Vagina (tissue), 2 donors: ENCODE data around the gene PIEZO1. TPM values are rescaled to one million over a fixed set of nuclear protein-coding genes. Genes with fewer than 3 reads are reported as not detected.

Source experiments
- DNase-seq, 2 donors: peaks; one replicate each; pipeline ENCODE4 v3.0.0-alpha.2; 2017; ENCODE audit errors: extremely low spot score in 2 of 2
- H3K27ac ChIP-seq: fragments of 200-600 bp; sonication (generic); one replicate; pipeline ENCODE4 v1.5.1; 2019
- H3K27me3 ChIP-seq: fragments of 200-600 bp; sonication (generic); one replicate; pipeline ENCODE4 v1.5.1; 2019
- H3K36me3 ChIP-seq, 2 donors: fragments of 200-600 bp; sonication (generic); one replicate each; pipeline ENCODE4 v1.5.1; 2017 to 2019
- H3K4me1 ChIP-seq: fragments of 200-600 bp; sonication (generic); one replicate; pipeline ENCODE4 v1.5.1; 2019
- H3K4me3 ChIP-seq, 2 donors: fragments of 200-600 bp; sonication (generic); 1 replicate in 1 of 2; 2 replicates in 1 of 2; pipeline ENCODE4 v1.5.1; 2016 to 2019
- H3K9me3 ChIP-seq: fragments of 200-600 bp; sonication (generic); one replicate; pipeline ENCODE4 v1.5.1; 2019
- POLR2A ChIP-seq, 2 donors: fragments of 450-650 bp; IDR thresholded peaks; one replicate each; pipeline ENCODE4 v1.6.1; 2017; ENCODE audit warnings: antibody characterized with exemption in 2 of 2, mild to moderate bottlenecking in 2 of 2, moderate library complexity in 2 of 2
- POLR2AphosphoS5 ChIP-seq, 2 donors: sonication (generic); formaldehyde crosslinking; IDR thresholded peaks; one replicate each; pipeline ENCODE4 v1.9.0; 2017; ENCODE audit warnings: antibody characterized with exemption in 2 of 2, mild to moderate bottlenecking in 2 of 2, low read depth in 1 of 2; ENCODE audit not compliant: insufficient read depth in 1 of 2
- intact Hi-C: fragments of 100-400 bp; cut with DNase I; formaldehyde crosslinking; loops from one replicate; pipeline ENCODE4 v1.15.1; 2023
- total RNA-seq: library from RNA; depleted of rRNA; stranded (reverse); fragments of >200 nt; gene quantifications from one replicate; pipeline ENCODE4 v1.2.3, GENCODE V29; 2016
- TF ChIP-seq, protein P1 (sequence below), 3 experiments: fragments of 450-650 bp in 2 of 3; fragments of 200-600 bp in 1 of 3; sonication (generic) in 1 of 3; IDR thresholded peaks; one replicate each; pipeline ENCODE4 v1.5.1; 2017 to 2019; ENCODE audit warnings: antibody characterized with exemption in 3 of 3, mild to moderate bottlenecking in 2 of 3, moderate library complexity in 2 of 3

PIEZO1 gene
- total RNA-seq, 1 donor from 2014 or later: 184 TPM

GRCh38 chr16:88830783-88831182, 45.8 kb upstream of the PIEZO1 start:
- intact Hi-C loops: no loop called here
- Histone ChIP-seq H3K4me3 (no peak overlapping the region), H3K36me3 (peaks cover 0 to 9% of the 10 kb centered on the region in 2 donors), H3K27me3 (no peaks in the 10 kb centered on the region), H3K9me3 (no peaks in the 10 kb centered on the region), H3K4me1 (peaks cover 4% of the 10 kb centered on the region), H3K27ac (no peak overlapping the region)
- no peak for DNase-seq
- TF ChIP-seq, protein P1, sequence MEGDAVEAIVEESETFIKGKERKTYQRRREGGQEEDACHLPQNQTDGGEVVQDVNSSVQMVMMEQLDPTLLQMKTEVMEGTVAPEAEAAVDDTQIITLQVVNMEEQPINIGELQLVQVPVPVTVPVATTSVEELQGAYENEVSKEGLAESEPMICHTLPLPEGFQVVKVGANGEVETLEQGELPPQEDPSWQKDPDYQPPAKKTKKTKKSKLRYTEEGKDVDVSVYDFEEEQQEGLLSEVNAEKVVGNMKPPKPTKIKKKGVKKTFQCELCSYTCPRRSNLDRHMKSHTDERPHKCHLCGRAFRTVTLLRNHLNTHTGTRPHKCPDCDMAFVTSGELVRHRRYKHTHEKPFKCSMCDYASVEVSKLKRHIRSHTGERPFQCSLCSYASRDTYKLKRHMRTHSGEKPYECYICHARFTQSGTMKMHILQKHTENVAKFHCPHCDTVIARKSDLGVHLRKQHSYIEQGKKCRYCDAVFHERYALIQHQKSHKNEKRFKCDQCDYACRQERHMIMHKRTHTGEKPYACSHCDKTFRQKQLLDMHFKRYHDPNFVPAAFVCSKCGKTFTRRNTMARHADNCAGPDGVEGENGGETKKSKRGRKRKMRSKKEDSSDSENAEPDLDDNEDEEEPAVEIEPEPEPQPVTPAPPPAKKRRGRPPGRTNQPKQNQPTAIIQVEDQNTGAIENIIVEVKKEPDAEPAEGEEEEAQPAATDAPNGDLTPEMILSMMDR (IDR thresholded peaks at IDR 0.05): no peak
- no peak for TF ChIP-seq POLR2AphosphoS5 (IDR thresholded peaks at IDR 0.05; ENCODE audit: insufficient read depth in 1 of 2, low read depth in 1 of 2)

DNA sequence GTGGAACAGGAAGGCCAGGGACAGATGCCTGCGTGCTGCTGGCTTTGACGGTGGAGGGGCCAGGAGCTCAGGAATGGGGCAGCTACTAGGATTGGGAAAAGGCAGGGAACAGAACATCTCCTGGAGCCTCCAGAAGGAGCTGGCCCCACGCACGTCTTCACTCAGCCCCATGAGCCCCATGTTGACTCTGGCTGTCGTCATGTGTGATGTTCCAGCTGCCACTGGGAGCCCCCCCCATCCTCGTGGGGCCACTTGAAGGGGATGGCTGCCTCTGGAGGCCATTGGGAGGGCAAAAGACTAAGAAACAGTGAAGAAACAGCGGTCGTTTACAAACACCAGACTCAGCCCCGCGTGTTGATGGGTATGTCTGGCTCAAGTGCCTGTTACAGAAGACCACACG, 45.2 kb upstream of the PIEZO1 start:
- DNase-seq: no peak
- TF ChIP-seq, protein P1 (IDR thresholded peaks at IDR 0.05): no peak
- TF ChIP-seq POLR2A (IDR thresholded peaks at IDR 0.05): no peak
- TF ChIP-seq POLR2AphosphoS5 (IDR thresholded peaks at IDR 0.05; ENCODE audit: insufficient read depth in 1 of 2, low read depth in 1 of 2): peak in 1 of 2 donors; percentile 78
- H3K27ac ChIP-seq: no peak overlapping the region
- no peak overlapping the region for H3K4me3 ChIP-seq
- H3K27me3 ChIP-seq: no peaks in the 10 kb centered on the region
- H3K4me1 ChIP-seq: peaks cover 4% of the 10 kb centered on the region
- H3K9me3 ChIP-seq: no peaks in the 10 kb centered on the region
- H3K36me3 ChIP-seq: peaks cover 0 to 9% of the 10 kb centered on the region in 2 donors
- intact Hi-C loops: no loop called here

DNA sequence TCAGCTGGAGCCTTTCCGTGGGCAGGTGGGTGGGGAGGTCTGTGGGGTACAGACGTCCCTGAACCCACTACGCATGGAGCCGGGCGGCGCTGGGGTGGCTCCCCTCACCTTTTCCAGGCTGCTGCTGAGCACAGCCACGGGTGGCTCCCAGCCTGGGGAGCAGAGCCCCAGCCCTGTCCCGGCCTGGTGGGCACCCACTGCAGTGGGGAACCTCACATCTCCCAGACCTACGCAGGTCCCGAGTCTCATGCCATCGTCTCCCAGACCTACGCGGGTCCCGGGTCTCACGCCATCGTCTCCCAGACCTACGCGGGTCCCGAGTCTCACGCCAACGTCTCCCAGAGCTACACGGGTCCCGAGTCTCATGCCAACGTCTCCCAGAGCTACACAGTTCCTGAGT, 43.7 kb upstream of the PIEZO1 start:
- TF ChIP-seq, protein P1 (IDR thresholded peaks at IDR 0.05): no peak
- TF ChIP-seq POLR2A (IDR thresholded peaks at IDR 0.05) (no peak), POLR2AphosphoS5 (IDR thresholded peaks at IDR 0.05; ENCODE audit: insufficient read depth in 1 of 2, low read depth in 1 of 2) (no peak)
- peaks cover 0 to 20% of the 10 kb centered on the region in 2 donors for H3K36me3 ChIP-seq
- H3K4me3 ChIP-seq: no peak overlapping the region

DNA sequence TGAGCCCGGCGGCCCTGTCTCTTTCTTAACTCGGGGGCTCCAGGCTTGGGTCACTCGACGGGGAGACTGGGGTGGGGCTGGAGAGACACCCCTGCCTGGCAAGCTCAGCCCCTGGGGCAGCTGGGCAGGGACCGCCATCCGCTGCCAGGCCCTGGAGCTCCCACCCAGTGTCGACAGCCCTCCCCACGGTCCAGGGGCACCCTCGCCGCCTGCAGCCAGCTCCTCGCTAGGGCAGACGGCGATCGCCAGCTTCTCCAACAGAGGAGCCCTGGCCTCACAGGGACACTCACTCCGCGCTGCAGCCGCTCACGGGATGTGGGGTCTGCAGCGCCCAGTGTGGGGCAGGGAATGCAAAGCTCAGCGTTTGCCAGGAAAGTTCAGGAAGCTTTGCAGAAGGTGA, 42.7 kb upstream of the PIEZO1 start:
- no peak for TF ChIP-seq POLR2AphosphoS5 (IDR thresholded peaks at IDR 0.05; ENCODE audit: insufficient read depth in 1 of 2, low read depth in 1 of 2)
- TF ChIP-seq, protein P1 (IDR thresholded peaks at IDR 0.05): no peak
- no peak for TF ChIP-seq POLR2A (IDR thresholded peaks at IDR 0.05)
- H3K4me1 ChIP-seq: peaks cover 4% of the 10 kb centered on the region
- intact Hi-C loops: no loop called here
- DNase-seq: no peak
- no peak overlapping the region for H3K27ac ChIP-seq
- no peaks in the 10 kb centered on the region for H3K27me3 ChIP-seq
- no peak overlapping the region for H3K4me3 ChIP-seq
- H3K9me3 ChIP-seq: no peaks in the 10 kb centered on the region
- H3K36me3 ChIP-seq: peaks cover 0 to 22% of the 10 kb centered on the region in 2 donors

More for the DNA sequence above, 43.7 kb upstream of the PIEZO1 start:
- Histone ChIP-seq H3K4me1 (peaks cover 4% of the 10 kb centered on the region), H3K27ac (no peak overlapping the region), H3K27me3 (no peaks in the 10 kb centered on the region), H3K9me3 (no peaks in the 10 kb centered on the region)
- intact Hi-C loops: no loop called here
- no peak for DNase-seq

GRCh38 chr16:88826070-88826840, 41.2 kb upstream of the PIEZO1 start:
- Histone ChIP-seq H3K4me3 (no peak overlapping the region), H3K27me3 (no peaks in the 10 kb centered on the region), H3K27ac (peak overlapping the region; percentile 53), H3K9me3 (no peaks in the 10 kb centered on the region), H3K4me1 (peaks cover 4% of the 10 kb centered on the region), H3K36me3 (peaks cover 0 to 34% of the 10 kb centered on the region in 2 donors)
- intact Hi-C loops: no loop called here
- no peak for DNase-seq
- TF ChIP-seq POLR2A (IDR thresholded peaks at IDR 0.05) (no peak), POLR2AphosphoS5 (IDR thresholded peaks at IDR 0.05; ENCODE audit: insufficient read depth in 1 of 2, low read depth in 1 of 2) (no peak)
- TF ChIP-seq, protein P1 (IDR thresholded peaks at IDR 0.05): no peak
